DMS79 (cell line): ENCODE results near the gene FUOM.
"Not testable (repeated sequence)": the region's sequence is repeated elsewhere in the genome, so short reads cannot be mapped to it uniquely, and the experiment has no call there.

Source experiments
- DNase-seq: peaks from one replicate; lab custom pipeline; 2025; lab: John Stamatoyannopoulos, UW

Gene FUOM

DNA sequence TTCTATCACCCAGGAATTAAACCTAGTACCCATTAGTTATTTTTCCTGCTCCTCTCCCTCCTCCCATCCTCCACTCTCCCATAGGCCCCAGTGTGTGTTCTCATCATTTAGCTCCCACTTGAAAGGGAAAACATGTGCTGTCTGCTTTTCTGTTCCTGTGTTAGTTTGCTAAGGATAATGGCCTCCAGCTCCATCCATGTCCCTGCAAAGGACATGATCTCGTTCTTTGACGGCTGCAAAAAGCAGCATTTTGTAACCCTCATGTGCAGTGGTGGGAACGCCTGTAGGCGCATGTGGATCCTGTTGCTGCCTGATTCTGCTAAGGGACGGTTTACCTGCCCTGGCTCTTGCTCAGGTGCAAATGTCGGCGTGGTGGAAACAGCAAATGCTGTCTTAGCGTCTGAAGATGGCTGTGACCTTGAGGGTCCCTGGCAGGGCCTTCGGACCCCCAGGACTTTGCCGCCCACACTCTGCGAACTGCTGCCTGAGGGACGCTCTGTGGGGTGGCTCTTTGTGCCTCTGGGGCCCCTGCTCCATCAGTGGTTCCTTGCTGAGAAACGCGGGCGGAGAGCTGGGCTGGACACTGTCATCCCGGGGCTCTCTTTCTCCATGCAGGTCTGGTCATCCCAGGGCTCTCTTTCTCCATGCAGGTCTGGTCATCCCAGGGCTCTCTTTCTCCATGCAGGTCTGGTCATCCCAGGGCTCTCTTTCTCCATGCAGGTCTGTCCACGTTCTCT, 30.6 kb upstream of the FUOM start:
- DNase-seq, result no peak

DNA sequence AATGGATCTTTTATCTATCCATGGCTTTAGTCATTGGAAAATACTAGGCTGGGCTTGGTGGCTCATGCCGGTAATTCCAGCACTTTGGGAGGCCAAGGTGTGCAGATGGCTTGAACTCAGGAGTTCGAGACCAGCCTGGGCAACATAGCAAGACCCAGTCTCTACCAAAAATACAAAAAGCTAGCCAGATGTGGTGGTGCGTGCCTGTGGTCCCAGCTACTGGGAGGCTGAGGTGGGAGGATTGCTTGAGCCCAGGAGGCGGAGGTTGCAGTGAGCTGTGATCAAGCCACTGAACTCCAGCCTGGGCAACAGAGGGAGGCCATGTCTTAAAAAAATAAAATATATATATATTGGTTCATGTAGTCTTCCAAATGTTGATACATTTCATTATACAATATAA, 29.1 kb upstream of the FUOM start:
- DNase-seq, result not testable (repeated sequence)

DNA sequence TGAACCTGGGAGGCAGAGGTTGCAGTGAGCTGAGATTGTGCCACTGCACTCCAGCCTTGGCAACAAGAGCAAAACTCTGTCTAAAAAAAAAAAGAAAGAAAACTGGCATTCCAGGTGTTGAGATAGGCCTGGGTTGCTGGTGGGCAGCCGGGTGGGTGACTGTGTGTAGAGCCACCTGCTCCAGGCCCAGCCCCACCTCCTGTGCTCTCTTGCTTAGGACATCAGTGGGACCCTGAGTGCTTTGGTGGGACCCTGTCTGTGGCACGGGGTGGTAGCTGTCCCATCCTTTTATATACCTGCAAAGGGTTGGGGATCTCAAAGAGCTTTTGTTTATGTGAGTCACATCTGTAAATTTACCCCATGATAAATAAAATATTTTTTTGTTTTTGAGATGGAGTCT, 27.4 kb upstream of the FUOM start:
- DNase-seq, result no peak

DNA sequence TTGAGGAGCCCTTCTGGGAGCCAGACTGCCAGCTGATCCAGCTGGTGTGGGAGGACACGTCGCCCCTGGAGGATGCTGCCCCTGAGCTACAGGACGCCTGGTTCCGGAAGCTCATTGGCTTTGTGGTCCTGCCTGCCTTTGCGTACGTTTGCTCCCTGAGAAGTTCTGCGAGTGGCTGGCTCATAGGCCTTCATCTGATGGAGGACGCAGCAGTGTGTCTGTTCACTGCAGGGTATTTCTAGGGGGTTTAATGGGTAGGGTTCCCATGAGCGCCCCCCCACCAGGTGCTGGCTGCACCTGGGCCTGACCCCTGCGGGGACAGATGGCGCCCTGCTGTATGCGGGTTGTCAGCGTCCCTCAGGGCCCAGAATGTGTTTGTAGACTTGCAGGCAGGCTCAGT, 26.3 kb upstream of the FUOM start:
- DNase-seq, result no peak

DNA sequence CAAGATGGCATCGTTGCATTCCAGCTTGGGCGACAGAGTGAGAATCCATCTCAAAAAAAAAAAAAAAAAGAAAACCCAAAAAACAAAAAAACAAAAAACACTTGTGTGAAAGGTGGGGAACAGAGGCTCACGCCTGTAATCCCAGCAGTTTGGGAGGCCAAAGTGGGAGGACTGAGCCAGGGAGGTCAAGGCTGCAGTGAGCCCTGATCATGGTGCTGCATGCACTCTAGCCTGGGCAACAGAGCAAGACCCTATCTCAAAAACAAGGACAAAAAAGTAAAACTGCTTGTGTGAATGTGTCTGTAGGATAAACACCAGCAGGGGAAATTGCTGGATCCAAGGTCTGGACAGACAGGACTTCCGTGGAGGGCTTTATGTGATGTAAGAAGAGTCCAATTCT, 25.7 kb upstream of the FUOM start:
- no peak for DNase-seq

DNA sequence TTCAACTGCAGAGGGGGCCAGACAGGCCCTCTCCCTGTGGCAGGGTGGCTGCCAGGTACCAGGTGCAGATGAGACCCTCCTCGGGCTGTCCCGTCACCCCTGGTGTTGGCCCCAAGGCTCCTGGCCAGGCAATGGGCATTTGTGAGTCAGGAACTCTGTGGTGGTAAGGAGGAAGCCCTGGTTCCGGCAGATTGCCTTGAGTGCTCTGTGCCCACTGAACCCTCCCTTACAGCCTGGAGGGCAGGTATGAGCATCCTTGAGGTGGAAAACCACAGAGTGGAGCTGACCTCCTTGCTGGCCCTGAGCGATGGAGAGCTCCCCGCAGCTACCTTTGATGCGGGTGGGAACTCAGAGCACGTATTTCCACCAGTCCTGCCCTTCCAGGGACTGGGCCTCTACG, 23.2 kb upstream of the FUOM start:
- DNase-seq, result no peak

DNA sequence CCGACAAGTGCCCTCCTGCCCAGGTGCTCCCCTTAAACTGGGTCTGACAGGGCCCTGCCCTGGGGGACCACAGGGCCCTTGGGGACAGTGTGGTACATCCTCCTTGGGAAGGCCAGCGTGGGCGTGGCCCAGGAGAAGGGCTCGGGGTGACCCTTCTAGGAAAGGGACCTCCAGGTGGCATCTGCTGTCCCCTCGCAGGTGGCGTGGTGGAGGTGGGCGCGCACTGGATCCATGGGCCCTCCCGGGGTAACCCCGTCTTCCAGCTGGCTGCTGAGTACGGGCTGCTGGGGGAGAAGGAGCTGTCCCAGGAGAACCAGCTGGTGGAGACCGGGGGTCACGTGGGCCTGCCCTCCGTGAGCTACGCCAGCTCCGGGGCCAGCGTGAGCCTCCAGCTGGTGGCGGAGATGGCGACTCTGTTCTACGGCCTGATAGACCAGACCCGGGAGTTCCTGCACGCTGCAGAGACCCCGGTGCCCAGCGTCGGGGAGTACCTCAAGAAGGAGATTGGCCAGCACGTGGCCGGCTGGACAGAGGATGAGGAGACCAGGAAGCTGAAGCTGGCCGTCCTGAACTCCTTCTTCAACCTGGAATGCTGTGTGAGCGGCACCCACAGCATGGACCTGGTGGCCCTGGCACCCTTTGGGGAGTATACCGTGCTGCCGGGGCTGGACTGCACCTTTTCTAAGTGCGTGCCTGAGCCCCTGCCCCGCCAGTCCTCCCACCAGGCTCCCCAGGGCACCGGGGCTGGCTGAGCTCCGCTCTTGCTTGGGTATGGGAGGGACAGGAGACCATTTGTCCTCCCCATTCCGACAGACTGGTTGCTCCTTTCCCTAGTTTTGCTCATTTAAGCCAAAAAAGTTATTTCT, 22.2 kb upstream of the FUOM start:
- DNase-seq, result no peak

DNA sequence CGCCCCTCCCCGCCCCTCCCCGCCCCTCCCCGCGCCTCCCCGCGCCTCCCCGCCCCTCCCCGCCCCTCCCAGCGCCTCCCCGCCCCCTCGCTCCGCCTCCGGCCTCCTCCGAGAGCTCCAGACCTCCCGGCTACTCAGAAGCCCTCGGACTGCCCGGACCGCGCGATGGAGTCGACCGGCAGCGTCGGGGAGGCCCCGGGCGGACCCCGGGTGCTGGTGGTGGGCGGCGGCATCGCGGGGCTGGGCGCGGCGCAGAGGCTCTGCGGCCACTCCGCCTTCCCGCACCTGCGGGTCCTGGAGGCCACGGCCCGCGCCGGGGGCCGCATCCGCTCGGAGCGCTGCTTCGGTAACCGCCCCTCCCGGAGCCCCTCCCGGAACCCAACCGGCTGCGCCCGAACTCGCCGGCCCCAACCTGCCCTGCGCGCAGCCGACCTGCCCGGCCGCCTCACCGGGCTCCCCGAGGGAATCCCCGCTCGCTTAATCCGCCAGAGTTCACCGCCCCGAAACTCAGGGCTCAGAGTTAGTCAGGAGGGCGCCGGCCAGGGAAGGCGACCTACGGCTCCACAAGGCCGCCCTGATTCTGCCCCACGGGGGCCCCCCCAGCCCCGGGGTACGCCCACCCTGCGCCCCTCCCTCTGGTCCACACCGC, 21.5 kb upstream of the FUOM start, which contains the start of gene PAOX:
PAOX (plus strand) TSS at position 111 of the 649 bp plus-strand sequence; CDS start at position 166, 55 bp downstream.
- DNase-seq, result no peak

DNA sequence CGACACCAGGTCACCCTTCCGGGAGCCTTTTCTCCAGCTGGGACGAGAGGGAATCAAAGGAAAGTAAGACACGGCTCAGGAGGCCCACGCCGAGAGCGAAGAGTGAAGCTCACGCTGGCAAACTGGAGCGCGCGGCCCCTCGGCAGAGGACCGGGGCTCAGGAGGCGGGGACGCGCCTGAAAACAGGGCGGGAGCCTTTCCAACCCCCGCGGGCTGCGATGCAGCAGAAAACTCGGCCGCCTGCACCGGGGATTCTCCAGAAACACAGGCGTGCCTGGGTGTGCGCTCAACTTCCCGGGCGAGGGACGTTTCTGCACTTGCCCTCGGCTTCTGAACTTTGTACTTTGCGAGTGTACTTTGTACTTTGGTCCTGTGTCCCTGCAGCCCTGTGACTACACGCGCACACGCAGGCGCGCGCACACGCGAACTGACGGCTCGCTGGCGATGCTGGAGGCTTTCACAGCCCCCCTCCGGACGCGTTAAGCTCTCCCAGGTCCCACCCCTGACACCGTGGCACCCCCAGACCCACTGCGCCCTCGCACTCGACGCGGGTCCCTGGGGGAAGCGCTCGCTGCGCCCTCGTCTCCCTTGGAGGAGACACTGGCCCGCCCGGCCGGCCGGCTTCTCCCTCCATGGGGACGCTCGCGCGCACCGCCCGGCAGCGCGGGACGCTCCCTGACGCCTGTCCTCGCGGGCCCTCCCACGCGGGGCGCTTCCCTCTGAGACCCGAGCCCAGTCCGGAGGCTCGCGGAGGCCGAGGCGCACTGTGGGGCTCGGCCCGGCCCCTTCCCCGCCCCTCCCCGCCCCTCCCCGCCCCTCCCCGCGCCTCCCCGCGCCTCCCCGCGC, 20.7 kb upstream of the FUOM start:
- no peak for DNase-seq

DNA sequence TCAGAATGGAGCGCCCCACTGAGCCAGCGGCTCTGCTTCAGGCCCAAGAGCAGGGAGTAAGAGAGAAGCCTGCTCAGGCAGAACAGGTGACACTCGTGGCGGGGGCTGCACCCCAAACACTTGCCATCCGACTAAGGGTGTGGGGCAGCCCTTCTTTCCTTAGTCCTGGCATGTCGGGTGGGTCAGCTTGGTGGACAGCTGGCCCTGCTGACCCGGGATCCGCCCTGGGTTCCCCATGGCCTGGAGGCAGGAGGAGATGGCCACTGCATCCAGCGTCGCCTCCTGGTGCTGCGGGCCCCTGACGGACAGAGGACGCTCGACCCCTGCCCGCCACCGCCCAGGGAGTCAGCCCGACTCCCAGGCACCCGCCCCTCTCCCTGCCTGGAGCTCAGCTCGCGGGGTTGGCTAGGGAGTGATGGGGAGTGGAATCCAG, 20.0 kb upstream of the FUOM start:
- no peak for DNase-seq

DNA sequence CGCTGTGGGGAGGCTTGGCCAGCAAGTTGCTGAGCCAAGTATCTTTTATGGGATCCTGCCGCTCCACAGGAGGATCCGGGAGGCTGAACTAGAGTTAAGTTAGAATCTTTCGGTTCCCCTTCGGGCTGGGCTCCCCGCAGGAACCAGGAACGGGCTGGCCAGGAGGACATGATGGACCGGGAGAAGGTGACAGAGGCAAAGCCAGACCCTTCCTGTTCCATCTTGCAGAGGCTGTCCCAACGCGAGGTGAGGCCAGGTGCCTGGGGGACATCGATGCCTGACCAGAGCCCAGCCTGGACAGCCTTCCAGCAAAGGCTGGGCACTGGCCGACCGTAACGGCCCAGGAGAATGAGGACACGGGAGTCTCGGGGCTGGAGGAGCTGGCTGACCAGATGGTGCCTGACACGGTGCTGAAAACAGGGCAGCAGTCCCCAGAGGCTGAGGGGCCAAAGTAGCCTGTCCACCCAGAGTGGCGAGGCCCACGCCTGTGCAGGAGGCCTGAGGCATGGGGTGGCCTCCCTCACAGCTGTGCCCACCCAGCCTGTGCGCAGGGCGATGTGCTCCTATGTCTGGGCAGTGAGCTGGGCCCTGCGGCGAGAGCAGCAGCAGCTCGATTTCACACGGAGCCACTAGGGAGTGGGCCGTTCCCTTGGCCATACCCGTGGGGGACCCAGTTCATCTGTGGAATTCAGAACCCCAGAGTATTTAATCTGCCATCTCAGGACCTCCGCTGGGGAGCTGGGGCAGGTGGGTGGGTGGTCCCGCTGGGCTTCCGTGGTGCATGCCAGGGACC, 19.4 kb upstream of the FUOM start:
- DNase-seq, result no peak

DNA sequence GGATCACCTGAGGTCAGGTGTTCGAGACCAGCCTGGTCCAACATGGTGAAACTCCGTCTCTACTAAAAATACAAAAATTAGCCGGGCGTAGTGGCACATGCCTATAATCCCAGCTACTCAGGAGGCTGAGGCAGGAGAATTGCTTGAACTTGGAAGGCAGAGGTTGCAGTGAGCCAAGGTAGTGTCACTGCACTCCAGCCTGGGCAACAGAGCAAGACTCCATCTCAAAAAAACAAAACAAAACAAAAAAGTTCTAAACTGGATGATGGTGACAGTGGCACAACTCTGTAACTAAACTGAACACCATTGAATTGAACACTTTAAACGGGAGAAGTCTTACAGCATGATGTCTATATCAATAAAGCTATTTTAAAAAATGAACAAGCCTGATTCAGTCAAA, 18.4 kb upstream of the FUOM start:
- not testable (repeated sequence) for DNase-seq

DNA sequence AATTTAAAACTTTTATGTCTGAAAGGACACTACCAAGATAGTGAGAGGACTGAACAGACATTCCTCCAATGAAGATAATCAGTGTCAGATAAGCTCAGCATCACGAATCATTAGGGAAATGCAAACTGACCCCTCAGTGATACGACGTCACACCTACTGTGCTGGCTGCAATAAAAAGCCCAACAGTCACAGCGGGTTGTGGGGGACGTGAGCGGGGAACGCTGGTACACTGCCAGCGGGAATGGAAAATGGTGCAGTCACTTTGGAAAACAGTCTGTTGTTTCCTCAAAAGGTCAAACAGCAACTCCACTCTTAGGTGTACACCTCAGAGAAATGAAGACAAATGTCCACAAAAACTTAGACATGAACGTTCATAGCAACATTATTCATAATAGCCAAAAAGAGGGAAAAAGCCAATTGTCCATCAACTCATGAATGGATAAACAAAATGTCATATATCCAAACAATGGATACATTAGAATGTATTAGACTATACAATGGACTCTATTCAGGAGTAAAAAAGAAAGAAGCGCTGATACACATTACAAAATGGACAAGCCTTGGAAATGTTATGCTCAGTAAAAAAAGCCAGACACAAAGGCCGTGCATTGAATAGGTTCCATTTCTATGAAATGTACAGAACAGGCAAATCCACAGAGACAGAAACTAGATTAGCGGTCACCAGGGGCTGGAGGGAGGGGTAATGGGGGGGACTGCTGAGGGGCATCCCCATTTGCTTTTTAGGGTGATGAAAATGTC, 17.7 kb upstream of the FUOM start:
- no peak for DNase-seq

DNA sequence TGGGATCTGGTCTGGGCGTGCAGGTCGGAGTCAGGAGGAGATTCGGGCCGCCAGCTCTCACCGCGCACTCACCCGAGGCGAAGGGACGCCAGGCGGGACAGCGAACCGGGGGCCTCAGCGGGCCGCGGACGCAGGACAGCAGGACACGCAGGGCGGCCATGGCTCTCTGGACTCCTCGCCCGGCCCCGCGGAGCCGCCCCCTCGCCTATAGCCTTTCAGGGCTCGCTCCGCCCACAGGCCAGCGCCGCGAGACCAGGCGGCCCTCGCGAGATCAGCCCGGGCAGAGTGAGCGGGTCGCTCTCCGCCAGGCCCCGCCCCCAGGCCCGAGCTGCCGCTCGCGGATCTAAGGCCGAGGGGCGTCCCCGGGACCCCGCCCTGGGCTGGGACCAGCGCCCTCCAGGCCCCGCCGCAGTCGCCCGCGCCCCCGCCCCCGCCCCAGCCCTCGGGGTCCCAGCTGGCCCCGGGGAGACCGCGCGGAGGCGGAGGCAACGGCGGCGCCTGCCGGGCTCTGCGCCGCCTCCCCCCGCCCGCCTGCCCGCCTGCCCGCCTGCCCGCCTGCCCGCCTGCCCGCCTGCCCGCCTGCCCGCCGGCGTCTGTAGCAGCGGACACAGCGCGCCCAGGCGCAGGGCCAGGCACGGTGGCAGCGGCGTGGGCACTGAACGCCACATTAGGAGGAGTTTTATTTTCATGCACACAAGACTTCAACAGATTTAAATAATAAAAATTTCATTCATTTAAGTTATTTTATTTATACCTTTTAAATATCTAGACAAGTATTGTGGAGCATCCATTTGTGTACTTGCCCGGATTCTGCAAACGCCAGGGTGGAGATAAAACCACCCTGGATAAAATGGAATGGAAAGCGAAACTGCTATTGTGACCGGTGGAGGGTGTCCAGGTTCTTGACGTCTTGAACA, 15.6 kb upstream of the FUOM start, which contains the start of gene ECHS1:
ECHS1 (minus strand) TSS at position 181 of the 917 bp plus-strand sequence; CDS start at position 160, 21 bp downstream.
- peak; percentile 56 for DNase-seq

DNA sequence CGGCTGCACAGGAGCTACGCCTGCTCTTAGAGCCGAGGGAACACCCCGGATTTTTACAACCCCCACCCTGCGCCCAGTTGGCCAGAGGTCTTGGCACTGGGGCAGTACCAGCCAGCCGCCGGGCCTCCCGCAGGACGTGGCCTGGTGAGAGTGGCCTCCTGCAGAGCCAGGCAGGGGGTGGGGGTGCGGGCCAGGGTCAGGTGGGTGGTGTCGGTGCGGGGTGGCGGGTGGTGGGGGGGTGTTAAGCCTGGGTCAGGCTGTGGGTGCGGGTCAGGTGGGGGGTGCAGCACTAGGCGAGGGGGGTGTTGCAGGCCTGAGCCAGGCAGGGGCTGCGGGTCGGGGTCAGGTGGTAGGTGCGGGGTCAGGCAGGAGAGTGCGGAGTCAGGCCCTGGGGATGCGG, 14.7 kb upstream of the FUOM start:
- DNase-seq, result no peak

DNA sequence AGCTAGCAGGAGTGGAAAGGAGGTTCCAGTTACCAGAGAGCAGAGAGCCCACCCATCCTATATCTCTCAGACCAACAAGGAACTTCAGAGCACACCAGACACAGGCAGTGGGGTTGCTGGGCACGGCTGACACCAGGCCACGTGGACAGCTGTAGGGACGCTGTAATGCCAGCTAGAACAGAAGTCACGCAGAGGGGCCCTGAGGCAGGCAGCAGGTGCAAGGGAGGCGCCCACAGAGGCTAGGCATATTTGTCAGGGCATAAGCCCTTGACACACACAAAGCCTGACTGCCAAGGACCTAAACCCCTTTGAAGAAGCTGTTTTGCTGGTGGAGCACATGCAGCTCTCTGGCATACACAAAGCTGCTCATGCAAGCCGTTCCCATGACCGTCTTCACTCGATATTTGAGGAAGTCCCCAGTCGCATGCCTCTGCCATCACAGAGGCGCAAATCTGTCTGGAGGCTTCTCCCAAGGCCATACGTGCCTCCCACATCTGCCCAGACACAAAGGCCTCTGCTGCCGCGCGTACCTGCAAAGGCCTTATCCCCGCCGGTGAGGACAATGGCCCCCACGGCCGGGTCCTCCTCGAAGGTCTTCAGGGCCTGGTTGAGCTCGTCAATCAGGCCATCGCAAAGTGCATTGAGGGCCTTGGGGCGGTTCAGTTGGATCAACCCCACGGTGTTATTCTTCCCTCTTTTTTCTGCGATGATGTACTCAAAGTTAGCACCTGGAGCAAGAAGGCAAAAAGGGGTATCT, 12.4 kb upstream of the FUOM start:
- DNase-seq, result no peak

DNA sequence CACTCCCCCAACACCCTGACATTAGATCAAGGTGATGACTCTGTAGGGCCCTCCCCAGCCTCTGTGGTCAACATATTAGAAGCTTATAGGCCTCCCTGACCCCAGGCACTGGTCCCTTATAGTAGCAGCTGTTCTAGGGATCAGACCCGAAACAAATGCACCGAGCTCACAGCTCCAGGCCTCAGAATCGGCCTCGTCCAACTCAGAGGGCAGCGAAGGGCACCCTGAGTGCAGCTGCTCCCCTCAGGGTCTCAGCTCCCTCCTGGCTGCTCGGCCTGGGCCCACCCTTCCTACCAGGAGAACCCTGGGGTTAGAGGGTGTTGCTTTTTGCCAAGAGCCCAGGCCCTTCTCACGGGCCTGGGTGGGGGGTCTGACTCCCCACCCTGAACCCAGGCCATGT, 10.3 kb upstream of the FUOM start:
- no peak for DNase-seq

DNA sequence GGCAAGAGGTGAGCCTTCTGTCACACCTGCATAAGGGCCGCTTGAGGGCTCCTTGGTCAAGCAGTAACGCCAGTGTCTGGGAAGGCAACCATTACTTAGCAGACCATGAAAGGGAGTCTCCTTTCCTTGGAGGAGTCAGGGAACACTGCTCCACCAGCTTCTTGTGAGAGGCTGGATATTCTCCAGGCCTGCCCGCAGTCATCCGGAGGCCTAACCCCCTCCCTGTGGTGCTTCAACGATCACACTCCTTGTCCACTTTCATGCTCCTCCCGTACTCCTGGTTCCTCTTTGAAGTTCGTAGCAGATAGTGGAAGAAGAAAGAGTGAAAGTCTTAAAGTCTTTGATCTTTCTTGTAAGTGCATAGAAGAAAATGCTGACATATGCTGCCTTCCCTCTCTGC, 9.6 kb upstream of the FUOM start:
- not testable (repeated sequence) for DNase-seq
